GM06990 (cell line): ENCODE results near the gene B4GALT5.

Source experiments
- DNase-seq: peaks from one replicate; pipeline ENCODE4 v3.0.0-alpha.2; 2011; ENCODE audit not compliant: insufficient read length; ENCODE audit errors: extremely low read depth
- H3K27me3 ChIP-seq: replicated peaks from 2 replicates; pipeline ENCODE4 v1.6.0; 2011; ENCODE audit warnings: low read length; ENCODE audit not compliant: control insufficient read depth, insufficient read depth
- H3K36me3 ChIP-seq: 2 replicates; pipeline ENCODE4 v1.5.1; 2011; ENCODE audit warnings: low read length; ENCODE audit not compliant: control insufficient read depth, insufficient read depth
- H3K4me3 ChIP-seq: replicated peaks from 2 replicates; pipeline ENCODE4 v1.5.1; 2011; ENCODE audit warnings: low read depth, mild to moderate bottlenecking, control low read depth, low read length
- CTCF ChIP-seq: IDR thresholded peaks from 2 replicates; pipeline ENCODE4 v1.5.1; 2011; ENCODE audit warnings: low read length, control low read depth, mild to moderate bottlenecking, inconsistent platforms; ENCODE audit not compliant: insufficient read depth, poor library complexity, severe bottlenecking

B4GALT5 gene

GRCh38 chr20:49684335-49684997 lies 29.2 kb downstream of the B4GALT5 start:
- Histone ChIP-seq H3K27me3 (no peaks in the 10 kb centered on the region), H3K4me3 (no peak overlapping the region), H3K36me3 (peaks cover 2% of the 10 kb centered on the region)
- DNase-seq: no peak
- TF ChIP-seq CTCF: no peak

- no peak for TF ChIP-seq CTCF
- no peaks in the 10 kb centered on the region for H3K27me3 ChIP-seq
- no peak for DNase-seq
- H3K36me3 ChIP-seq: peaks cover 2% of the 10 kb centered on the region
- no peak overlapping the region for H3K4me3 ChIP-seq
Measured at GRCh38 chr20:49682798-49683197, 30.9 kb downstream of the B4GALT5 start.

GRCh38 chr20:49682278-49682677 lies 31.4 kb downstream of the B4GALT5 start:
- Histone ChIP-seq H3K4me3 (no peak overlapping the region), H3K36me3 (peaks cover 2% of the 10 kb centered on the region), H3K27me3 (no peaks in the 10 kb centered on the region)
- no peak for TF ChIP-seq CTCF
- DNase-seq: no peak

DNA sequence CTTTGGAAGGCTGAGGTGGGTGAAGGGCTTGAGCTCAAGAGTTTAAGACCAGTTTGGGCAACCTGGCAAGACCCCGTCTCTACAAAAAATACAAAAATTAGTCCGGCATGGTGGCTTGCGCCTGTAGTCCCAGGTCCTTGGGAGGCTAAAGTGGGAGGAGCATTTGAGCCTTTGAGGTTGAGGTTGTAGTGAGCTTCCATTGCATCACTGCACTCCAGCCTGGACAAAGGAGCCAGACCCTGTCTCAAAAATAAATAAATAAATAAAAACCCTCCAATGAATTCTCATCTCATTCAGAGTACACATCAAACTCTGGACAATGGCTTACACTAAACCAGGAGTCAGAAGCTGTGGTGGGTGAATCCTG lies 31.8 kb downstream of the B4GALT5 start:
- H3K27me3 ChIP-seq: no peaks in the 10 kb centered on the region
- TF ChIP-seq CTCF: no peak
- DNase-seq: no peak
- no peak overlapping the region for H3K4me3 ChIP-seq
- peaks cover 2% of the 10 kb centered on the region for H3K36me3 ChIP-seq

DNA sequence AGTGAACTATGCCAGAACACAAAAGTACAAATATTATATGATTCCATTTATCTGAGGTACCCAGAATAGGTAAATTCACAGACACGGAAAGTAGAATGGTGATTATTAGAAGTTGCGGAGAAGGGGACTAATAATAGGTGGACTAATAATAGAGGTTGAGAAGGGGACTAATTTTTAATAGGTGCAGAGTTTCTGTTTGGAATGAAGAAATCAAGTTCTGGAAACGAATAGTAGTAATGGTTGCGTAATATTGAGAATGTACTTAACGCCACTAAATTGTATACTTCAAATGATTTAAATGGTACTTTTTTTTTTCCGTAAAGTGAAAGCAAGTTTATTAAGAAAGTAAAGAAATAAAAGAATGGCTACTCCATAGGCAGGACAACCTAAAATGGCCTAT lies 33.2 kb downstream of the B4GALT5 start:
- no peak for DNase-seq
- no peak overlapping the region for H3K4me3 ChIP-seq
- H3K27me3 ChIP-seq: no peaks in the 10 kb centered on the region
- peaks cover 2% of the 10 kb centered on the region for H3K36me3 ChIP-seq
- no peak for TF ChIP-seq CTCF

- no peak for TF ChIP-seq CTCF
- DNase-seq: no peak
- Histone ChIP-seq H3K4me3 (no peak overlapping the region), H3K27me3 (no peaks in the 10 kb centered on the region), H3K36me3 (peaks cover 2% of the 10 kb centered on the region)
Measured at GRCh38 chr20:49679634-49680033, 34.0 kb downstream of the B4GALT5 start.
